Activated CD4-positive, alpha-beta T cell treated with anti-CD3 and anti-CD28 coated beads, Interleukin-2, Interleukin-6, amounts not matched to agents 100 ng/mL and 50 ng/mL, durations not matched to agents 16 hours and 8 hours (primary cell): ENCODE results near the gene LAMA5.

Source experiments
- DNase-seq: peaks from one replicate; pipeline ENCODE4 v3.0.0-alpha.2; 2020

The LAMA5 gene

GRCh38 chr20:62277253-62277652 lies 89.9 kb downstream of the LAMA5 start:
- no peak for DNase-seq

GRCh38 chr20:62276439-62276838 lies 90.7 kb downstream of the LAMA5 start:
- no peak for DNase-seq

- no peak for DNase-seq
Observed at GRCh38 chr20:62275219-62275618, 91.9 kb downstream of the LAMA5 start.

- DNase-seq: no peak
Observed at GRCh38 chr20:62274332-62274950, 92.7 kb downstream of the LAMA5 start.

- no peak for DNase-seq
Observed at GRCh38 chr20:62273416-62273815, 93.7 kb downstream of the LAMA5 start.

- no peak for DNase-seq
Observed at GRCh38 chr20:62272200-62272599, 94.9 kb downstream of the LAMA5 start.

GRCh38 chr20:62269871-62270270 lies 97.2 kb downstream of the LAMA5 start:
- DNase-seq: no peak

GRCh38 chr20:62269378-62269777 lies 97.7 kb downstream of the LAMA5 start:
- no peak for DNase-seq

GRCh38 chr20:62268228-62268900 lies 98.7 kb downstream of the LAMA5 start:
- DNase-seq: no peak

- no peak for DNase-seq
Observed at GRCh38 chr20:62267543-62267942, 99.6 kb downstream of the LAMA5 start.

- no peak for DNase-seq
Observed at GRCh38 chr20:62266851-62267250, 100.3 kb downstream of the LAMA5 start.

GRCh38 chr20:62266340-62266739 lies 100.8 kb downstream of the LAMA5 start:
- no peak for DNase-seq

GRCh38 chr20:62265365-62265764 lies 101.7 kb downstream of the LAMA5 start:
- DNase-seq: no peak

- no peak for DNase-seq
Observed at GRCh38 chr20:62263396-62263795, 103.7 kb downstream of the LAMA5 start.

GRCh38 chr20:62262064-62262463 lies 105.0 kb downstream of the LAMA5 start:
- no peak for DNase-seq

GRCh38 chr20:62259294-62259565 lies 107.9 kb downstream of the LAMA5 start:
- DNase-seq: no peak
